Dedifferentiated amniotic fluid mesenchymal stem cell (primary cell): ENCODE measurements around the gene S100A5.

Source experiments
- DNase-seq: peaks from one replicate; pipeline ENCODE4 v3.0.0-alpha.2; 2016; ENCODE audit errors: extremely low spot score

S100A5 gene

DNA sequence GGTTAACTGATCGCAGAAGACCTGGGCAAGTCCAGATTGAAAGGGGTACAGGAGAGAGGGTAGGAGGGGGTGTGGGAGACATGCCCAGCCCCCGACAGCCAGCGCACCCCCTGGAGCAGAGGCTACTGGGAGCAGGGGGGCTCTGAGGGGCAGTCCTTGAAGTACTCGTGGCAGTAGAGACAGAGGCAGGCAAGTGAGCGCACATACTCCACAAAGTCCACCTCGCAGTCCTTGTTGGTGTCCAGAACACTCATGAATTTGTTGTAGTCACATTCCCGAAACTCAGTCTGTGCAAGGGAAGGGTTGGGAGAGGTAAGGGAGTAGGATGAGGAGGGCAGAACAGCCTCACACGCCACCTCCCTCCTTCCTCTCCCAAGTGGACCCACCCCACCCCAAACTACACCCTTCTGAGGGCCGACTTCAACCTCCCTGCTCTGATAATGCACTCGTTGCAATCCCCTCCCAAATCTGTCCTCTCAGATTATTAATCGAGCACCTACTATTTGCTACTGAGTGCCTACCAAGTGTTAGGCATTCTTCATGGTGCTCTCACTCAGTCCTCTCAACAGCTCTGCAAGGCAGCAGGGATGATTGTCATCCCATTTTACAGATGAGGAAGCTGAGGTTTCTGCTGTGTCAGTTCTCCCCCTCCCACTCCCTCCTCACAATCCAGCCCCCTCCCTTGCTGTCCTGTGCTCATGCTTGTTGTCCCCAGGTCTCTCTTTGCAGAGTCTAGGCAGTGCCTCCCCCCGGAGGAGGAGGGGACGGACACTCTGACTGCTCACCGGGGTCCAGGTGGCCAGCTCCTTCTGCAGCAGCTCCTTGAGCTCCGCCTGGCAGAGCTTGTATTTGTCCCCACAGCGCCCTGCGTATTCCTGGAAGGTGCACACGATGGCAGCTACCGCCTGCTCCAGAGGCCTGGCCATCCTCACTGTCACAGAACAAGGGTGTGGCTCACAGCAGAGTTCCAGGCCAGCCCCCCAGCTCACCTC lies 7.1 kb upstream of the S100A5 start:
- no peak for DNase-seq

DNA sequence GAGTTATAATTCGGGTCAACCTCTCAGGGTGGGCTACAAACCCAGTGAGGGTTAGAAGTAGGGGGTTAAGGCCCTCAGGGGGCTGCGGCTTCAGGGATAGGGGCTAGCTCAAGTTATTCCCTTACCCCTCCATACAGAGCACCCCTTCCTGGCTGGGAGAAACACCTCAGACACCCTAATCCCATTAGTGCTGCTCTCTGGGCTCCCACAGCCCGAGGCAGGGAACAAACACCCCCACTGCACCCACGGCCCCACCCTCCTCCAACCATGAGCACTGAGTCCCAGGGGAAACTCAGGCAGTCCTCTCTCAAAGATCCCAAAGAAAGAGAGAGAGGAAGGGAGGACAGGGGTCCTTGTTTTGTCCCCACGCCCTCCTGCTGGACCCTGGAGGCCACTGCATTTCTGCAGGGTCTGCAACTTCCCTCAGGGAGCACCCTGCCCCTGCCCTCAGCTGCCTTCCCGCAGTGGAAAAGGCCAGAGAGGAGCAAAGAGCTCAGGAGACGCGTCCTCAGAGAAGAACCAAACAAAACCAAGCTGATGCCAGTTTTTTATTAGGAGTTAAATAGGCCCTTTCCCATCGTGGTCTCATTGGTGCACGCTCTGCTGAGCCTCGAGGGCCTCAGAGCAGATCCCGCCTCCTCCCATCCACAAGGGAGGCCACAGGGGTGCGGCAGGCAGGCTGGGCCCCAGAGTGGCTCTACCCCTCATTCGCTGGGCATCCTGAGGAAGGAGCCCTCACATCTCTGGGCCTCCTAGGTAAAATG lies 6.2 kb upstream of the S100A5 start:
- no peak for DNase-seq

DNA sequence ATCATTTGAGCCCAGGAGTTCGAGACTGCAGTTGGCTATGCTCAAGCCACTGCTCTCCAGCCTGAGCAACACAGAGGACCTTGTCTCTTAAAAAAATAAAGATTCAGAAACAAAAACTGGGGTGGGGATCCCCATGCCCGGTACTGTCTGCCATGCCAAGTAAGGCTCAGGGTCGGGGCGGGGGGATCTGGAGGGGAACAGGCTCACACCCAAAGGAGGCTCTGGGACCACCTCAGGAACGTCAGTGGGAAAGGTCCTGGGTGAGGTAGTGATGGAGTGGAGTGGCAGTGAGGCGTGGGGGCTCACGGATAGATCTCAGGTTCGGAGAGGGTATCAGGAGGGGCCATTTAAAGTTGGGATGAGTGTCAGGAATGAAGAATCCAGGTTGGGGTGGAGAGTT lies 5.6 kb upstream of the S100A5 start:
- no peak for DNase-seq

DNA sequence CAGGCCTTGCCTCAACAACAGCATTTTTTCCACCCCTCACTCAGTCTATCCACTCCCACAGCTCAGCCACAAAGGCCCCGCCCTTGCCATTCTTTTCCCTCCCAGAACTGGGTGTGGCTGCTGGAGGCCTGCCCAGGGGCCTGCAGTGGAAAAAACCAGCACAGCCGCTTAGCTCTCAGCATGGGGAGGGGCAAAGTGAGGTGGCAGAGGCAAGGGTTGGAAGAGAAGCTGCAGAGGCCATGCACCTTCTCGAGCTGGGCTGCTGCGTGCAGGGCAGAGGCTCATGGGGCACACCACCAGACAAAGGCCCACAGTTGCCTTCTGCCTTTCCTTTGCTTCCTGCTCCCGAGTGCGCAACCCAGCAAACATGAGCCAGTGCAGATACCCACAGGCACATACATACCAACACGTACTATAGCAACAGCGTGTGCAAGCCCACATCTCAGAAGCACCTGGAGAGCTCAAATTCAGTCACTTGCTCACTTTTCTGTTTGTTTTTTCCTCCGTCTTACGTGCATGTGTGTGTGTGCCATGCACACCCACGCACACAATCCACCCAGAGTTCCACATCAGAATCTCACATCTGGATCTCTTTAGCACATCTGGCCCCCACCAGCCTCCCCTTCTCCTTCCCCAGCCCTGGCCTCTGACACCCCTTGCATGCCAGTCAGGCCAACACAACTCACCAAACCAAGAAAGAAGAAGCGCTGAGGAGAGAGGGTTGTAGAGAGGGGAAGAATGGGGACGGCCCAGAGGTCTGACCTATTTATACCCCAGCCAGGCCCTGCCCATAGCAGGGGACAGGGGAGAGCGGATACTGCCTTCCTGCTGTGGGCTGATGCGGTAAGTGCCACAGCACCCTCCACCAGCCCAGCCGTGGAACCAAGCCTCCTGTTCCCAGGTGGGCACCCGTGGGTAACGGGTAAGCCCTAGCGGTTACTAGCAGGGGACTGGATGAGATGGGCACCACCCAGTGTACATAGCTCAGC lies 4.6 kb upstream of the S100A5 start, which contains the start of gene S100A4:
TSS of gene S100A4 (minus strand) at position 740 of the 989 bp plus-strand sequence. CDS start 1,012 bp downstream, outside the sequence.
- DNase-seq, result peak; percentile 97

DNA sequence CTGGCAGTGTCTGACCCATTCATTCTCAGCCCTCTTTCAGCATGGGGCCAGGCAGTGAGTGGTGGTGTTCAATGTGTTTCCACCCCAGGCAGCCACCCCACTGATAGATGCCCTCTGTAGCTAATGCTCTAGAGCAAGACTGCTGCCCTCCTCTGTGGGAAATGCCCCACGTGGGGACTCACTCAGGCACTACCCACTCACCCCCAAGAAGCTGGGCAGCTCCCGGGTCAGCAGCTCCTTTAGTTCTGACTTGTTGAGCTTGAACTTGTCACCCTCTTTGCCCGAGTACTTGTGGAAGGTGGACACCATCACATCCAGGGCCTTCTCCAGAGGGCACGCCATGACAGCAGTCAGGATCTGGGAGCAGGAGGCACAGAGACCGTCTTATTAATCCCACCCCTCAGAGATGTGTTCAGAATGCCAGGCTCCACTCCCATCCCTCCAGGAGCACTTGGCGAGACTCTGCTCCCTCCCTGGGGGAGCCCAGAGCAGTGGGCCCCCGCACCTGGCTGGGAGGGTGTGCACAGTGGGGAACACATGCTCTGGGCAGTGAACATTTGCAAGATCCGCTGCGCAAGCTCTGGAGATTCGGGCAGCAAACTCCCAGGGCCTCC lies 3.8 kb upstream of the S100A5 start:
- no peak for DNase-seq

DNA sequence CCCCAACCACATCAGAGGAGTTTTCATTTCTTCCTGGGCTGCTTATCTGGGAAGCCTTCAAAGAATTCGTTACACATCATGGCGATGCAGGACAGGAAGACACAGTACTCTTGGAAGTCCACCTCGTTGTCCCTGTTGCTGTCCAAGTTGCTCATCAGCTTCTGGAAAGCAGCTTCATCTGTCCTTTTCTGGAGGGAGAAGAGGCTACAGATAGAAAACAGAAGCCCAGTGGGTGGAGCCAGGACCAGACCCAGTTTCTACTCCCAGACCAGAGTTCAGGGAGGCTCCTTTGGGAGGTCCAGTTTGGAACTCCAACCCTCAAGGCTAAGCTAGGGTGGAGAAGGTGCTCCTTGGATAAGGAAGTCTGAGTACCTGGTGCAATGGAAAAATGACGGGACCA lies 3.0 kb upstream of the S100A5 start:
- DNase-seq, result no peak

DNA sequence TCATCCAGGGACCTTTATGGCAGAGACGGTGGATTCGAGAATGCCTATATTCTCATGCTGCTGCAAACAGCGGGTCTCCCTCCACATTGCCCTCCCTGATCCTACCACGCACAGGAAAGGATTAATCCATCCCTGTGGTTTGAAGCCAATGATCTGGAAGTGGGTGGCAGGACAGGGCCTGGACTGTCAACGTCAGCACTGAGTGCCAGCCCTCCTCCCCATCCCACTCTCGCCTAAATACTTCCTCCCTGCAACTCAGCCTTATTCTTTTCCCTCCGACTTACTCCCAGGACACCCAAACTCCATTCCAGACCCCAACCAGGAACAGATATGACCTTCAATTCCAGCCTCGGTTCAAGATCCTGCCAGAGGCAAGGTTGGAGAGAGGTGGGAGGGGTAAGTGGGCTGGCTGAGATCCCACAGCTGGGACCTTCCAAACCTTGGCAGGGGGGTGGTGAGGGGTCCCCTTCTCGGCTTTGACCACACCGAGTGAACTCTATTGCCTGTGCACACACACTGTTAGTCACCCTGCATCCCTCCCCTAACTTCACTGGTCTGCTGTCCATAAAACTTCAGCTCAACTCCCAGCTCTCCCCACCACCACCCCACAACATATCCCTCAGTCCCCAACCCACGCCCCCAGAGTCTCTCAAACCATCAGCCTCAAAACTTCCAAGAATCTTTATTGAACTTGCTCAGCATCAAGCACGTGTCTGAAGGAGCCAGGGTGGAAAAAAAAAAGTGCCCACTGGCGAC lies 2.4 kb upstream of the S100A5 start:
- no peak for DNase-seq

DNA sequence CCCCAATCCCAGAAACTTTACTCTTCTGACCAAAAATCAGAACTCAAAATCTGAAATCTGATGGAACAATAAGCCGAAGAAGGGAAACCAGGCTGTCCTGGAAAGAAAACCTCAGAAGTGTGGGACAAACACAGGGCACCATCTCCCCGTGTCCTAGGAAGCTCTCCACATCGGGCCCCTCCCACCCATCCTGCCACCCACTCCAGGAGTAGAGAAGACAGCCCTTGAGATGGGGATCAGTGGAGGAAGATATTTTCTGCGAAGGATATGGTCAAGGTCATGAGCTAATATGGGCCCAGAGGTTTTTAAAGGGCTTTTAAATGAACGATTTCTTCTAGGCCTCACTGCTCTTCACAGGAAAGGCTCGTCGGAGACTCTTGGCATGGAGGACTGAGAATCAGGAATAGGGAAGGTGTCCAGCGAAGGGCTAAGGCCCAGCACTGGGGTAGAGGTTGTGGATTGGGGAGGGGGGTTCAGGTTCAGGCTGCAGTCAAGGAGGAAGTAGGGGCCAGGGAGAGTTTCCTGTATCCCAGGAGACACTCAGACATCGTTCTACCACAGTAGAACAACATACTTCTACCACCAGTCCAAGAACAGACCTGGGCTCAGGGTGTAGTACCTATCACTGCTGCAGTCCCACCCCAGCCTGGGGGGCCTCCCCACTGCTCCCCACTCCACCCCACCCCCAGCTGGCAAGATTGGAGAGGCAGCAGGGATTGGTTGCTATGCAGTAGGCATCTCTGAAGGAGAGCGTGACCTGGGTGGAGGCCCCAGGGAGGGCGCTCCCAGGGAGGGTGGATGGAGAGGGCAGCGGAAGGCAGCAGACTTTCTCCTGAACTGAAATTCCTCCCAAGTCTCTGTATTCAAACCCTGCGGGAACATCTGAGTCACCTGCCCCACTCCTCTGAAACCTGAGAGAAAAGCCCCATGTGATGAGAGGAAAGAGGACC lies 1.2 kb upstream of the S100A5 start:
- DNase-seq, result no peak

DNA sequence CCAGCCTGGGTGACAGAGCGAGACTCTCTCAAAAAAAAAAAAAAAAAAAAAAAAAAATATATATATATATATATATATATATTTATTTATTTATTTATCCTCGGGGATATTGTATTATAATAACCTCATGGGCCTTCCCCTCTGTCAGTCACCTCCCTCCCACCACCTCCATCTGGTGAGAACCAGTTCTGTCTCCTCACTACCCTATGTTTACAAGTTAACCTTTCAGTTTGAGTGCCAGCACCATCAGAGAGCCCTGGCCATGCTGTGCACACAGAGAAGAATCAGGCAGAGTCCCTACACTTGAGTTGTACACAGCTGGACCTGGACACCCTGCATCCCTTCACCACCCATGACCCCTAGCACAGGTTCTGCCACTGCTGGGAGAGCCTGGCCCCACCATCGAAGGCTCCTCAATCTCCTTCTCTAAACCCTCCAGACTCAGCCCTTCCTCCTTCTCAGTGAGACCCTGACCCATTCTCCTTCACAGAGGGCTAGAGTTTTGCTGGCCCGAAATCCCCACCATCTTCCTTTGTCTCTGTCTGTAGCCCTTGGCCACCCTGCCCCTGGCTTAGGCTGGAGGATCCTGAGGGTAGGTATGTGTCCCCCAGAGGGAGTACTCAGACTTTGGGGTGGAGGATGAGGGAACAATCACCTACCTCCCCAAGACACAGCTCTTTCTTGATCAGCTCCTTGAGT lies 1.2 kb downstream of the S100A5 start:
- no peak for DNase-seq

DNA sequence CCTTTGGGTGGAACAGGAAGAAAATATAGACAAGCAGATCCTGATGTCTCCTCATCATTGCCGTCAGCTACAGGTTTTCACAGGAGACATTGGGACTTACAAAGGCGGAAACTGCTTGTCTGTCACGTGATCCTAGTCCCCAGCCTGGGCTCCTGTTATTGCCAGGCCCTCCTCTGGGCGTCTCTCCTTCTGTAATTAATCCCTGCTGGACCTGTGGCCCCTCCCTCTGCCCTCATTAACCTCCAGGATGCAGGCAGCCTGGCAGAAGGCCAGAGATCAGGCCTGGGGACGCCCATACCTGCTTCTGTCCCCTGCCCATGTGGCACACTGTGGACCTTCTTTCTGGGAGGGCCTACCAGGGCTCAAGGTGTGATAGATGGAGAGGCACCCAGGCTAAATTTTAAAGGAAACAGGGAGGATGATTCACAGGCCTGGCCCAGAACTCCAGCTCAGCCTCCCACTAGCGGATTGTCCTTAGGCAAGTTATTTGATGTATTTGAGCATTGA lies 2.4 kb downstream of the S100A5 start:
- no peak for DNase-seq

DNA sequence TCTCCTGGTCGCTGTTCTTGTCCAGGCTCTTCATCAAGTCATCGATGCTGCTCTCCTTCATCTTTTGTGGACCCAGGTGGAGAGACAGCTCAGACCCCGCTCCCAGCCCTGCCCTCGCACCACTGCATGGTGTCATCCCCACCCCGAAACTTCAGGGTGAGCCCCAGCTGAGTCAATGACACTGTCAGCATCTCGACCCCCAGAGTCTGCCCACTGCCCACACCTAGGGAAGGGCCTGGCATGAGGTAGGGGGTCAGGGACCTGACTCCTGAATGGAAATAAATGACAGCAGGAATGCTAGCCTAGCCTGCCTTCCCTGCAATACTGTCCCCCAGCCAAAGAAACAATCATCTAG lies 3.4 kb downstream of the S100A5 start:
- no peak for DNase-seq

DNA sequence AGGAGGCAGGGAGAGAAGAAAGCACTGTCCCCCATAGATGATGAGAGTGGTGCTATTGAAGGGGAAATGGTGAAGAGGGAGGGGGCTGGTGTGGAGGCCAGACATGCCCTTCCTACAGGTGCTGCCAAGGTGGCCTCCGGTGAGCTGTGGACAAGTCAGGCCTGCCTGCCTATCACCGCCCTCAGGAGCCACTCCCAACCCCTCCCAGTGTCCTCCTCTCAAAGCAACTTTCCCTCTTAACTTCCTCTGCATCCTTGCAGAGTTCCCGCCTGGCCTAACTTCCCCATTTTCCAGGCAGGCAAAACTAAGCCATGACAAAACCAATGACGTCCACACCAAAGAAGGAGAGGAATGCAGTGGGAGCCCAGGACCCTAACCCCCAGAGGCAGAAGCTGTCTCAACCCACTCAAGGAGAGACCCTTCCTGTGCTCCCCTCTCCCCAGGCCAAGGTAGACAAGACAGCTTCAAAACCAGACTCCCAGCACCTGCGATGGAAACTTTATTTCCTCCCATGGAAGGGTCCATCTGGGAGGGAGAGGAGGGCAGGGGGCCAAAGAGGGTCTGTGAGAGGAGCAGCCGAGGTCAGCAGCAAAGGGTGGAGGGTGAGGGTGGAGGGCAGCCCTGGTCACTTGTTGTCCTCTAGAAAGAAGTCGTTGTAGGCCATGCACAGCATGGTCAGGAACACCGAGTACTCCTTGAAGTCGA lies 3.9 kb downstream of the S100A5 start:
- DNase-seq, result no peak

DNA sequence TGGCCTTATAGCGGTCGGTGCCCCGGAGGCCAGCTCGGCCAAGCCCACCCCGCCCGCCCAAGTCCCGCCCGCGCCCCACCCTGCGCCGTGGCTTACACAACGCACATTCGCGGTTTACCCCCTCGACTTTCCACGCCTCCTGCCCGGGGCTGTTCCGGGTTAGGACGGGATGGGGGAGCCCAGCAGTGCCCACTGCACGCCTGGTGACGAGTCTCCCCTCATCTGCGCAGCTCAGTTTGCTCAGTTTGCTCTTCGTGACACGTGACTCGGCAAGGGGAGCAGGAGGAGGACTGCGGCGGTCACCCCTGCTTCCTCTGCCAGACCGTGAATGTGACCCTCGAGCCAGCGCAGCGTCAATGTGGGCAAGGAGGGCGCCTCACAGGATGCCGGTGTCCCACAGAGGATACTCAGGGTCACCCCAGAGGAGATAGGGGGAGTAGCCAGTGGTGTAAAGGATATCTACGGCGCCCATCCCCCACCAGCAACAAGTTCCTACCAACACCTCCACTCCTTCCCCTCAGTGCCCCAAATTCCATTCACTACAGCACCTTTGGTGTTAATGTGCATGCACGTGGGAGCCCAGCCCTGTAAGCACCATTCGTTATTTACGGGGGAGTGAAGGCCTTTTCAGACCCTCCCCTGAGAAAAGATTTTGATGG lies 4.6 kb downstream of the S100A5 start:
- peak; percentile 85 for DNase-seq

DNA sequence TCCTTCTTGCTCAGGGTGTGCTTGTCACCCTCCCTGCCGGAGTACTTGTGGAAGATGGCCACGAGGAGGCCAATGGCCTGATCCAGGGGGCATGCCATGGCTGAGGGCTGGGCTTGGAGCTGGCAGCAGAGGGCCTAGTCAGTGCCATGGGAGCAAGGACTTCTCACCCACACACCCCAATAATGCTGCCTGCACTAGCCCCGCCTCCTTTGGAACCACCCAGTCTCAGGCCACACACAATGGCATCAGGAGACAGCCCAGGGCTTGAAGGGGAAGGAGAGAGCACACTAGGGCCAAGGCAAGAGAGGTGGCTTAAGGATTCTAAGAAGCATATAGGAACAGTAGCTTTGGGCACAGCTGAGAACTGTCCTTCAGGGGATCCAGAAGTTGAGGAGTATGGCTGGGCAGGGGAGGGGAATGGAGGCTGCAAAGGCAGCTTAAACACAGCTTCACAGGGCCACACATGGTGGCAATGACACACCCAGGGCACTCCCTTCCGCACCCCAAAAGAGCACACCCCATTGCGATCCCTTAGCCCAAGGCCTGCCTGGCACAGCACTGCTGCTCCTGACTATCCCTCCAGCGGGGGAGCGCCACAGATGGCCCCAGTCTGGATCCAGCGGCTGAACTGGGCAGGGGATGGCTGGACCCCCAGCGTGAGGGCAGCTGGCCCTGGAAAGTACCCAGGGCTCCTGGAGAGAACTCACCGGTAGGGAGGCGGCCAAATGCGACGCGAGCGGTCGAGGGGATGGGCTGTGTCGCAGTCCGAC lies 5.3 kb downstream of the S100A5 start, which contains the start of gene S100A6:
TSS of gene S100A6 (minus strand) at position 750 of the 770 bp plus-strand sequence. CDS start at position 98, 652 bp downstream.
- DNase-seq, result no peak

DNA sequence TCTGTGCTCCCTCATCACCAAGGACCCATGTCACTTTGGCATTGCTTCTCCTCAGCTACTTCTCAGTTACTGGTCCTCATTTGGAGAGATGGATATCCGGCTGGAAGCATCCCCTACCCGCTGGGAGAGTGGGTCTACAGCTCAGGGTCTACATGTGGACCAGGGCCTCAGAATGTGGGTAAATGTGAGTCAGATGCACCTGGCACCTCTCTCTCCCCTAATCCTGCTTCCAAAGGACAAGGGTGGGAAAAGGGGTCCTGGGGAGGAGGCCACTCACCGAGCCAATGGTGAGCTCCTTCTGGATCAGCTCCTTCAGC lies 5.9 kb downstream of the S100A5 start:
- no peak for DNase-seq

DNA sequence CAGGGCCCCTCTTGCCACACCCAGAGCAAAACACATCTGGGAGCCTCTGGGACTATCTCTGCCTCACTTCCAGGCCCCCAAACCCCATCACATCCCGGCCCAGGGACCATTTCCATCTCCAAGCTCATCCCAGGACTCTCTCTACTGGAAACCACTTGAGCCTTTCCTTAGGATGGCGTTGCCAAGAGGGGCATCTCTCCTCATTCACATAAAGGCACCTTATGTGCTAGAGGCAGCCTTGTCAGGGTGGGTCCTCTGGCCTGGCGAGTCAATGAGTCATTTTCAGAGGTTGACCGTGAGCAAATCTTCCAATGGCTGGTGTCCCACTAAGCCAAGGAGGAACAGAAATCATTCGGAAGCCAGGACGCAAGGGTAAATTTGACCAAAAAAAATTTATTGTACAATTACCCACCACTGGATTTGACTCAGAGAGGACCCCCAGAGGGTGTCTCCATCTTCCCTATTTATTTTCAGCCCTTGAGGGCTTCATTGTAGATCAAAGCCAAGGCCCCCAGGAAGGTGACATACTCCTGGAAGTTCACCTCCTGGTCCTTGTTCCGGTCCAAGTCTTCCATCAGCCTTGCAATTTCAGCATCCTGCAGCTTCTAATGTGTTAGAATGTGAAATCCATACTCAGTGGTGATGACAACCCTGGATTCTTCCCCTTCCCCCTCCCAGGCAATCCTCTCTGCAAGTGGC lies 6.4 kb downstream of the S100A5 start:
- no peak for DNase-seq
